ENCODE measurements around the gene PDE4B. TPM values are rescaled to one million over a fixed set of nuclear protein-coding genes. Genes with fewer than 3 reads are reported as not detected.

The PDE4B gene
- total RNA-seq, 1 donor = 51.0 TPM

- H3K4me3 ChIP-seq (ENCODE audit: low read depth, low read length) = no peak overlapping the region
- no peak for DNase-seq (ENCODE audit: low read depth)
- TF ChIP-seq, protein P1, sequence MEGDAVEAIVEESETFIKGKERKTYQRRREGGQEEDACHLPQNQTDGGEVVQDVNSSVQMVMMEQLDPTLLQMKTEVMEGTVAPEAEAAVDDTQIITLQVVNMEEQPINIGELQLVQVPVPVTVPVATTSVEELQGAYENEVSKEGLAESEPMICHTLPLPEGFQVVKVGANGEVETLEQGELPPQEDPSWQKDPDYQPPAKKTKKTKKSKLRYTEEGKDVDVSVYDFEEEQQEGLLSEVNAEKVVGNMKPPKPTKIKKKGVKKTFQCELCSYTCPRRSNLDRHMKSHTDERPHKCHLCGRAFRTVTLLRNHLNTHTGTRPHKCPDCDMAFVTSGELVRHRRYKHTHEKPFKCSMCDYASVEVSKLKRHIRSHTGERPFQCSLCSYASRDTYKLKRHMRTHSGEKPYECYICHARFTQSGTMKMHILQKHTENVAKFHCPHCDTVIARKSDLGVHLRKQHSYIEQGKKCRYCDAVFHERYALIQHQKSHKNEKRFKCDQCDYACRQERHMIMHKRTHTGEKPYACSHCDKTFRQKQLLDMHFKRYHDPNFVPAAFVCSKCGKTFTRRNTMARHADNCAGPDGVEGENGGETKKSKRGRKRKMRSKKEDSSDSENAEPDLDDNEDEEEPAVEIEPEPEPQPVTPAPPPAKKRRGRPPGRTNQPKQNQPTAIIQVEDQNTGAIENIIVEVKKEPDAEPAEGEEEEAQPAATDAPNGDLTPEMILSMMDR (IDR thresholded peaks at IDR 0.05; ENCODE audit: insufficient read depth, low read depth, low read length) = no peak
Measured at GRCh38 chr1:66422804-66423203, 630.1 kb downstream of the PDE4B start.

Small RNAs within 50 kb of the gene (small RNA-seq; reads per million reads assigned to genes)
- gene RN7SL854P (not detected), gene RNU4-88P (not detected)

All from fibroblast of villous mesenchyme (primary cell).